H1 (cell line): ENCODE measurements around the gene MEMO1. TPM values are rescaled to one million over a fixed set of nuclear protein-coding genes. Genes with fewer than 3 reads are reported as not detected.

Source experiments
- CTCF ChIA-PET: fragments of 300-600 bp; sonication (Branson Sonifier 250); formaldehyde crosslinking; loops from one replicate; lab custom pipeline; 2021; ENCODE audit not compliant: partially characterized antibody; lab: Charles Lee
- POLR2A ChIA-PET: fragments of 300-600 bp; sonication (Branson Sonifier 250); formaldehyde crosslinking; loops from one replicate; lab custom pipeline; 2021; ENCODE audit warnings: inconsistent platforms; ENCODE audit not compliant: partially characterized antibody; lab: Charles Lee
- DNase-seq, 2 experiments: peaks; one replicate each; pipeline versions ENCODE4 v3.0.0 to v3.0.0-alpha.2; 2010 to 2022; ENCODE audit warnings: low spot score in 2 of 2, low read depth in 1 of 2, mixed read lengths in 1 of 2
- FAIRE-seq: peaks from 2 replicates; lab custom pipeline; 2011; peaks lifted over from hg19 to GRCh38; lab: Jason Lieb, UNC
- H2AFZ ChIP-seq: 2 replicates; pipeline ENCODE4 v1.8.1; 2012; ENCODE audit warnings: low read length, inconsistent platforms
- H2AK5ac ChIP-seq: 2 replicates; pipeline ENCODE4 v1.6.1; 2013; ENCODE audit warnings: low read depth, low read length
- H2BK120ac ChIP-seq: replicated peaks from 2 replicates; pipeline ENCODE3; 2013; ENCODE audit warnings: low read depth, low read length, inconsistent platforms
- H2BK12ac ChIP-seq: 2 replicates; pipeline ENCODE4 v1.6.1; 2013; ENCODE audit warnings: low read depth, low read length
- H2BK15ac ChIP-seq: 2 replicates; pipeline ENCODE4 v1.6.1; 2013; ENCODE audit warnings: low read length
- H2BK20ac ChIP-seq: 2 replicates; pipeline ENCODE4 v1.6.1; 2013; ENCODE audit warnings: low read length
- H2BK5ac ChIP-seq: 2 replicates; pipeline ENCODE4 v1.6.1; 2013; ENCODE audit warnings: low read depth, low read length
- H3K14ac ChIP-seq: 2 replicates; pipeline ENCODE4 v1.6.1; 2013; ENCODE audit warnings: inconsistent platforms; ENCODE audit not compliant: insufficient read length
- H3K18ac ChIP-seq: 2 replicates; pipeline ENCODE4 v1.6.1; 2013; ENCODE audit warnings: low read length; ENCODE audit errors: extremely low read depth
- H3K23ac ChIP-seq: 2 replicates; pipeline ENCODE4 v1.6.1; 2013; ENCODE audit warnings: inconsistent platforms; ENCODE audit not compliant: insufficient read length
- H3K23me2 ChIP-seq: 2 replicates; pipeline ENCODE4 v1.6.1; 2013; ENCODE audit warnings: low read depth, low read length
- H3K27ac ChIP-seq: 2 replicates; pipeline ENCODE4 v1.6.1; 2011; ENCODE audit warnings: low read depth, low read length, inconsistent platforms
- H3K27me3 ChIP-seq, 4 experiments: replicated peaks in 1 of 4; 1 replicate in 1 of 4; 2 replicates in 3 of 4; pipeline versions ENCODE4 v1.6.1 to v1.8.1; 2011 to 2013; ENCODE audit warnings: low read length in 3 of 4, mild to moderate bottlenecking in 3 of 4, inconsistent platforms in 2 of 4, mixed read lengths in 2 of 4, moderate library complexity in 1 of 4; ENCODE audit not compliant: control insufficient read depth in 3 of 4, insufficient read depth in 3 of 4; ENCODE audit errors: extremely low read depth in 1 of 4
- H3K36me3 ChIP-seq, 4 experiments: 2 replicates each; pipeline versions ENCODE4 v1.6.1 to v1.8.1; 2011 to 2013; ENCODE audit warnings: mild to moderate bottlenecking in 4 of 4, low read length in 3 of 4, moderate library complexity in 2 of 4, control low read depth in 1 of 4, inconsistent platforms in 1 of 4; ENCODE audit not compliant: insufficient read depth in 4 of 4, control insufficient read depth in 2 of 4
- H3K4ac ChIP-seq: replicated peaks from 2 replicates; pipeline ENCODE3; 2013; ENCODE audit warnings: low read length, low read depth, mixed read lengths, inconsistent platforms; ENCODE audit not compliant: insufficient read length
- H3K4me1 ChIP-seq, 4 experiments: replicated peaks in 1 of 4; 1 replicate in 1 of 4; 2 replicates in 3 of 4; pipeline versions ENCODE4 v1.6.1 to v1.8.1; 2011 to 2013; ENCODE audit warnings: low read length in 3 of 4, inconsistent platforms in 2 of 4, mixed read lengths in 1 of 4; ENCODE audit not compliant: insufficient read depth in 4 of 4, control insufficient read depth in 3 of 4
- H3K4me2 ChIP-seq, 2 experiments: 2 replicates each; pipeline versions ENCODE4 v1.6.1 to v1.8.1; 2011 to 2013; ENCODE audit warnings: low read depth in 2 of 2, low read length in 2 of 2, control low read depth in 1 of 2, inconsistent platforms in 1 of 2, mild to moderate bottlenecking in 1 of 2; ENCODE audit not compliant: insufficient read depth in 1 of 2
- H3K4me3 ChIP-seq, 4 experiments: fragments of 200-600, 300-600 bp in 1 of 4; sonication (generic), shearing (Covaris generic), sonication (Bioruptor Twin) in 1 of 4; 2 replicates each; pipeline versions ENCODE4 v1.5.1 to v1.8.1; 2011 to 2016; ENCODE audit warnings: low read length in 4 of 4, low read depth in 3 of 4, control low read depth in 2 of 4, inconsistent platforms in 2 of 4, mild to moderate bottlenecking in 2 of 4, mixed read lengths in 1 of 4, moderate library complexity in 1 of 4; ENCODE audit not compliant: insufficient read depth in 2 of 4; ENCODE audit errors: extremely low read depth in 1 of 4
- H3K56ac ChIP-seq: replicated peaks from 2 replicates; pipeline ENCODE3; 2013; ENCODE audit warnings: low read depth, mild to moderate bottlenecking, mixed read lengths, low read length, inconsistent platforms; ENCODE audit not compliant: insufficient read length
- H3K79me1 ChIP-seq: 2 replicates; pipeline ENCODE4 v1.6.1; 2013; ENCODE audit warnings: low read depth, low read length, control low read depth
- H3K79me2 ChIP-seq, 2 experiments: 2 replicates each; pipeline versions ENCODE4 v1.6.1 to v1.8.1; 2012 to 2013; ENCODE audit warnings: low read length in 2 of 2, mild to moderate bottlenecking in 2 of 2, inconsistent platforms in 1 of 2; ENCODE audit not compliant: insufficient read depth in 2 of 2, control insufficient read depth in 1 of 2
- H3K9ac ChIP-seq, 4 experiments: replicated peaks in 1 of 4; 1 replicate in 1 of 4; 2 replicates in 3 of 4; pipeline versions ENCODE4 v1.6.1 to v1.8.1; 2011 to 2013; ENCODE audit warnings: low read depth in 3 of 4, low read length in 3 of 4, control low read depth in 2 of 4, mild to moderate bottlenecking in 2 of 4, moderate library complexity in 2 of 4, inconsistent platforms in 1 of 4; ENCODE audit errors: extremely low read depth in 1 of 4
- H3K9me3 ChIP-seq, 2 experiments: 2 replicates each; pipeline versions ENCODE4 v1.6.1 to v1.8.1; 2012 to 2013; ENCODE audit warnings: mild to moderate bottlenecking in 2 of 2, moderate library complexity in 2 of 2, control low read depth in 1 of 2, inconsistent platforms in 1 of 2, low read depth in 1 of 2, low read length in 1 of 2, mixed read lengths in 1 of 2; ENCODE audit not compliant: insufficient read depth in 2 of 2
- H4K20me1 ChIP-seq, 2 experiments: replicated peaks in 1 of 2; 2 replicates each; pipeline versions ENCODE3 to v1.8.1; 2011 to 2013; ENCODE audit warnings: inconsistent platforms in 2 of 2, low read length in 2 of 2, mild to moderate bottlenecking in 1 of 2; ENCODE audit not compliant: insufficient read depth in 2 of 2, control insufficient read depth in 1 of 2
- H4K5ac ChIP-seq: 2 replicates; pipeline ENCODE4 v1.6.1; 2013; ENCODE audit warnings: low read length, low read depth, mixed read lengths, inconsistent platforms; ENCODE audit not compliant: insufficient read length
- H4K8ac ChIP-seq: 2 replicates; pipeline ENCODE4 v1.8.0; 2013; ENCODE audit warnings: mild to moderate bottlenecking, moderate library complexity, low read length, inconsistent platforms; ENCODE audit not compliant: insufficient read depth; ENCODE audit errors: extremely low read depth
- H4K91ac ChIP-seq: replicated peaks from 2 replicates; pipeline ENCODE3; 2013; ENCODE audit warnings: low read length, mixed read lengths, inconsistent platforms; ENCODE audit not compliant: insufficient read length
- BACH1 ChIP-seq: IDR thresholded peaks from 2 replicates; pipeline ENCODE4 v1.6.1; 2012; ENCODE audit warnings: low read length, improper control_type of control experiment
- BCL11A ChIP-seq, 2 experiments: IDR thresholded peaks; one replicate each; pipeline ENCODE4 v1.6.1; 2011; ENCODE audit warnings: low read depth in 2 of 2, low read length in 2 of 2, mild to moderate bottlenecking in 2 of 2
- CEBPB ChIP-seq: IDR thresholded peaks from 2 replicates; pipeline ENCODE4 v1.6.1; 2012; ENCODE audit warnings: low read depth, low read length
- HDAC2 ChIP-seq, 2 experiments: fragments of 300-600 bp in 1 of 2; sonication (generic) in 1 of 2; IDR thresholded peaks; 2 replicates each; pipeline ENCODE4 v1.6.1; 2011 to 2012; ENCODE audit warnings: low read depth in 2 of 2, low read length in 2 of 2, mild to moderate bottlenecking in 2 of 2, moderate library complexity in 2 of 2, borderline replicate concordance in 1 of 2, inconsistent platforms in 1 of 2
- KDM4A ChIP-seq: IDR thresholded peaks from one replicate; pipeline ENCODE4 v1.7.1; 2012; ENCODE audit warnings: low read depth, mild to moderate bottlenecking, moderate library complexity, low read length, inconsistent platforms; ENCODE audit not compliant: severe bottlenecking
- POLR2AphosphoS5 ChIP-seq: IDR thresholded peaks from 2 replicates; pipeline ENCODE4 v1.6.1; 2011; ENCODE audit warnings: low read depth, low read length
- SIX5 ChIP-seq: IDR thresholded peaks from 2 replicates; pipeline ENCODE4 v1.6.1; 2011; ENCODE audit warnings: mild to moderate bottlenecking, low read depth, low read length
- TAF7 ChIP-seq: optimal IDR thresholded peaks from 2 replicates; pipeline ENCODE3; 2011; ENCODE audit warnings: low read depth, mild to moderate bottlenecking, inconsistent platforms, low read length, moderate library complexity, borderline replicate concordance
- TCF12 ChIP-seq: IDR thresholded peaks from 2 replicates; pipeline ENCODE4 v1.6.1; 2011; ENCODE audit warnings: low read depth, mild to moderate bottlenecking, low read length
- YY1 ChIP-seq: IDR thresholded peaks from 2 replicates; pipeline ENCODE4 v1.6.1; 2011; ENCODE audit warnings: low read depth, mild to moderate bottlenecking, low read length
- ZNF274 ChIP-seq: IDR thresholded peaks from 2 replicates; pipeline ENCODE4 v1.7.0; 2012; ENCODE audit warnings: low read length, borderline replicate concordance; ENCODE audit errors: extremely low read depth
- WGBS, 2 experiments: shearing (Covaris generic) in 1 of 2; methylation state at CpG; one replicate each; pipeline versions ENCODE4 v1.1.6 to v1.1.7; 2013 to 2015; ENCODE audit warnings: low lambda C conversion rate in 2 of 2, mixed read lengths in 2 of 2, inconsistent platforms in 1 of 2, low coverage in 1 of 2, missing lambda C conversion rate in 1 of 2; ENCODE audit not compliant: insufficient replicate concordance in 2 of 2, insufficient coverage in 1 of 2, insufficient read length in 1 of 2; ENCODE audit errors: extremely low coverage in 1 of 2, missing lambda C conversion rate in 1 of 2; 5-methylcytosine and 5-hydroxymethylcytosine counted together
- polyA plus RNA-seq, 7 experiments: library from polyadenylated mRNA; depleted of rRNA in 3 of 7; stranded (reverse) in 5 of 7; unstranded in 2 of 7; fragments of >200 nt in 5 of 7; fragments of 200-250 nt in 2 of 7; gene quantifications; 1 replicate in 5 of 7; 2 replicates in 1 of 7; 4 replicates in 1 of 7; pipeline versions ENCODE4 v1.2.1 to v1.2.3, GENCODE V29; 2011 to 2013; ENCODE audit warnings: missing spikeins in 2 of 7, mixed read lengths in 2 of 7
- total RNA-seq: library from RNA; stranded (reverse); fragmentation: NEBNext Ultra II Directional; extraction: Animal tissue kit (Norgen Biotek cat#: 25700); gene quantifications from 2 replicates; pipeline ENCODE4 v1.2.1, GENCODE V29; 2021
- TF ChIP-seq, protein P1 (sequence below): IDR thresholded peaks from 2 replicates; pipeline ENCODE4 v1.6.1; 2011; ENCODE audit warnings: low read length, improper control_type of control experiment

Gene MEMO1
- total and polyA plus RNA-seq, 2 of the 8 experiments (the other 6 are each of a cell fraction or from before 2014, with no cell fraction given), result 26.9 to 54.7 TPM

DNA sequence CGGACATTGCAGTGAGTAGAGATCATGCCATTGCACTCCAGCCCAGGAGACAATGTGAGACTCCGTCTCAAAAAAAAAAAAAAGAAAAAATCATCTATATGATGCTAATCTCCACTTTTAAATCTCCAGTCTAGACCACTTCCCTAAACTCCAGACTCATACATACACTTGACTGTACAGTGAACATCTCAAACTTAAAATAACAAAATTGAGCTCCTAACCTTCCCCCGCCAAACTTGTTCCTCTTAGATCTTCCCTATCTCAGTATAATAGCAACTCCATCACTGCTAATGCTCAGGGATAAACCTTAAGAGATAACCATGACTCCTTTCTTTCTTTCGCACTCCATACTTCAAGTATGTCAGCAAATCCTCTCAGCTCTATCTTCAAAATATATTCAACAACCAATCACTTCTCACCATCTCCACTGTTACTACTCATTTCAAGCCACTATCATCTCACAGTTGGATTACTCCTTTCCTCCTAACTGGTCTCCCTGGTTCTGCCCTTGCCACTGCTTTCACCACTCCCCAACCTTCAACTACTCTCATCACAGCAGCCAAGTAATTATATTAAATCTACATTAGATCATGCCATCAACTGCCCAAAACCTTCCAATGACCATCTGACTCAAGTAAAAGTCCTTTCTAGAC lies 12.0 kb downstream of the MEMO1 start:
- Histone ChIP-seq H3K56ac (no peak overlapping the region), H3K27ac (no peak overlapping the region), H3K79me1 (peaks cover 2% of the 10 kb centered on the region), H3K23me2 (no peaks in the 10 kb centered on the region), H3K4ac (no peak overlapping the region), H3K18ac (no peak overlapping the region), H2BK20ac (no peak overlapping the region), H3K4me2 (no peak overlapping the region), H4K5ac (no peak overlapping the region), H2BK12ac (no peak overlapping the region), H2BK5ac (no peak overlapping the region), H3K36me3 (no peaks in the 10 kb centered on the region), H3K4me3 (no peak overlapping the region), H3K9ac (no peak overlapping the region), H2AFZ (no peak overlapping the region), H3K79me2 (peaks cover 6 to 87% of the 10 kb centered on the region in 2 experiments; a peak in 3 of 4 replicates), H4K8ac (no peak overlapping the region), H2BK15ac (no peak overlapping the region), H3K9me3 (no peaks in the 10 kb centered on the region), H3K23ac (no peak overlapping the region), H3K4me1 (no peaks in the 10 kb centered on the region), H2BK120ac (no peak overlapping the region), H3K14ac (no peak overlapping the region), H3K27me3 (no peaks in the 10 kb centered on the region), H4K20me1 (peaks cover 0 to 4% of the 10 kb centered on the region in 2 experiments), H4K91ac (no peak overlapping the region), H2AK5ac (no peak overlapping the region)
- no peak for DNase-seq
- WGBS, 2 experiments, result 94% methylated on average over 3 of the region's 4 CpGs; no CpG with 5 or more reads in 1 of the 2 experiments
- no peak for FAIRE-seq
- CTCF ChIA-PET, result interaction anchor here (0.6 kb wide), 1 partner anchor 111 kb away, joined by 3 read pairs; no protein-coding TSS in a partner anchor
- POLR2A ChIA-PET, result interaction anchor here (1.7 kb wide), 1 partner anchor 12 kb away, joined by 5 read pairs; no protein-coding TSS in a partner anchor
- TF ChIP-seq CEBPB (no peak), SIX5 (no peak), HDAC2 (IDR thresholded peaks at IDR 0.05; ENCODE audit: borderline replicate concordance in 1 of 2, low read depth in 2 of 2, low read length in 2 of 2) (no peak), YY1 (no peak), BCL11A (IDR thresholded peaks at IDR 0.05; ENCODE audit: low read depth in 2 of 2, low read length in 2 of 2) (no peak), TAF7 (no peak), ZNF274 (no peak), TCF12 (no peak), BACH1 (no peak), POLR2AphosphoS5 (no peak), KDM4A (no peak)
- TF ChIP-seq, protein P1, sequence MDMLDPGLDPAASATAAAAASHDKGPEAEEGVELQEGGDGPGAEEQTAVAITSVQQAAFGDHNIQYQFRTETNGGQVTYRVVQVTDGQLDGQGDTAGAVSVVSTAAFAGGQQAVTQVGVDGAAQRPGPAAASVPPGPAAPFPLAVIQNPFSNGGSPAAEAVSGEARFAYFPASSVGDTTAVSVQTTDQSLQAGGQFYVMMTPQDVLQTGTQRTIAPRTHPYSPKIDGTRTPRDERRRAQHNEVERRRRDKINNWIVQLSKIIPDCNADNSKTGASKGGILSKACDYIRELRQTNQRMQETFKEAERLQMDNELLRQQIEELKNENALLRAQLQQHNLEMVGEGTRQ, result no peak
